H1 (cell line): ENCODE results near the gene PRR12. TPM values are rescaled to one million over a fixed set of nuclear protein-coding genes. Genes with fewer than 3 reads are reported as not detected.

Source experiments
- CTCF ChIA-PET: fragments of 300-600 bp; sonication (Branson Sonifier 250); formaldehyde crosslinking; loops from one replicate; lab custom pipeline; 2021; ENCODE audit not compliant: partially characterized antibody; lab: Charles Lee
- POLR2A ChIA-PET: fragments of 300-600 bp; sonication (Branson Sonifier 250); formaldehyde crosslinking; loops from one replicate; lab custom pipeline; 2021; ENCODE audit warnings: inconsistent platforms; ENCODE audit not compliant: partially characterized antibody; lab: Charles Lee
- DNase-seq, 2 experiments: peaks; one replicate each; pipeline versions ENCODE4 v3.0.0 to v3.0.0-alpha.2; 2010 to 2022; ENCODE audit warnings: low spot score in 2 of 2, low read depth in 1 of 2, mixed read lengths in 1 of 2
- FAIRE-seq: peaks from 2 replicates; lab custom pipeline; 2011; peaks lifted over from hg19 to GRCh38; lab: Jason Lieb, UNC
- H2AFZ ChIP-seq: 2 replicates; pipeline ENCODE4 v1.8.1; 2012; ENCODE audit warnings: low read length, inconsistent platforms
- H2AK5ac ChIP-seq: 2 replicates; pipeline ENCODE4 v1.6.1; 2013; ENCODE audit warnings: low read depth, low read length
- H2BK120ac ChIP-seq: replicated peaks from 2 replicates; pipeline ENCODE3; 2013; ENCODE audit warnings: low read depth, low read length, inconsistent platforms
- H2BK12ac ChIP-seq: 2 replicates; pipeline ENCODE4 v1.6.1; 2013; ENCODE audit warnings: low read depth, low read length
- H2BK15ac ChIP-seq: 2 replicates; pipeline ENCODE4 v1.6.1; 2013; ENCODE audit warnings: low read length
- H2BK20ac ChIP-seq: 2 replicates; pipeline ENCODE4 v1.6.1; 2013; ENCODE audit warnings: low read length
- H2BK5ac ChIP-seq: 2 replicates; pipeline ENCODE4 v1.6.1; 2013; ENCODE audit warnings: low read depth, low read length
- H3K14ac ChIP-seq: 2 replicates; pipeline ENCODE4 v1.6.1; 2013; ENCODE audit warnings: inconsistent platforms; ENCODE audit not compliant: insufficient read length
- H3K18ac ChIP-seq: 2 replicates; pipeline ENCODE4 v1.6.1; 2013; ENCODE audit warnings: low read length; ENCODE audit errors: extremely low read depth
- H3K23ac ChIP-seq: 2 replicates; pipeline ENCODE4 v1.6.1; 2013; ENCODE audit warnings: inconsistent platforms; ENCODE audit not compliant: insufficient read length
- H3K23me2 ChIP-seq: 2 replicates; pipeline ENCODE4 v1.6.1; 2013; ENCODE audit warnings: low read depth, low read length
- H3K27ac ChIP-seq: 2 replicates; pipeline ENCODE4 v1.6.1; 2011; ENCODE audit warnings: low read depth, low read length, inconsistent platforms
- H3K27me3 ChIP-seq, 4 experiments: replicated peaks in 1 of 4; 1 replicate in 1 of 4; 2 replicates in 3 of 4; pipeline versions ENCODE4 v1.6.1 to v1.8.1; 2011 to 2013; ENCODE audit warnings: low read length in 3 of 4, mild to moderate bottlenecking in 3 of 4, inconsistent platforms in 2 of 4, mixed read lengths in 2 of 4, moderate library complexity in 1 of 4; ENCODE audit not compliant: control insufficient read depth in 3 of 4, insufficient read depth in 3 of 4; ENCODE audit errors: extremely low read depth in 1 of 4
- H3K36me3 ChIP-seq, 4 experiments: 2 replicates each; pipeline versions ENCODE4 v1.6.1 to v1.8.1; 2011 to 2013; ENCODE audit warnings: mild to moderate bottlenecking in 4 of 4, low read length in 3 of 4, moderate library complexity in 2 of 4, control low read depth in 1 of 4, inconsistent platforms in 1 of 4; ENCODE audit not compliant: insufficient read depth in 4 of 4, control insufficient read depth in 2 of 4
- H3K4ac ChIP-seq: replicated peaks from 2 replicates; pipeline ENCODE3; 2013; ENCODE audit warnings: low read length, low read depth, mixed read lengths, inconsistent platforms; ENCODE audit not compliant: insufficient read length
- H3K4me1 ChIP-seq, 4 experiments: replicated peaks in 1 of 4; 1 replicate in 1 of 4; 2 replicates in 3 of 4; pipeline versions ENCODE4 v1.6.1 to v1.8.1; 2011 to 2013; ENCODE audit warnings: low read length in 3 of 4, inconsistent platforms in 2 of 4, mixed read lengths in 1 of 4; ENCODE audit not compliant: insufficient read depth in 4 of 4, control insufficient read depth in 3 of 4
- H3K4me2 ChIP-seq, 2 experiments: 2 replicates each; pipeline versions ENCODE4 v1.6.1 to v1.8.1; 2011 to 2013; ENCODE audit warnings: low read depth in 2 of 2, low read length in 2 of 2, control low read depth in 1 of 2, inconsistent platforms in 1 of 2, mild to moderate bottlenecking in 1 of 2; ENCODE audit not compliant: insufficient read depth in 1 of 2
- H3K4me3 ChIP-seq, 4 experiments: fragments of 200-600, 300-600 bp in 1 of 4; sonication (generic), shearing (Covaris generic), sonication (Bioruptor Twin) in 1 of 4; 2 replicates each; pipeline versions ENCODE4 v1.5.1 to v1.8.1; 2011 to 2016; ENCODE audit warnings: low read length in 4 of 4, low read depth in 3 of 4, control low read depth in 2 of 4, inconsistent platforms in 2 of 4, mild to moderate bottlenecking in 2 of 4, mixed read lengths in 1 of 4, moderate library complexity in 1 of 4; ENCODE audit not compliant: insufficient read depth in 2 of 4; ENCODE audit errors: extremely low read depth in 1 of 4
- H3K56ac ChIP-seq: replicated peaks from 2 replicates; pipeline ENCODE3; 2013; ENCODE audit warnings: low read depth, mild to moderate bottlenecking, mixed read lengths, low read length, inconsistent platforms; ENCODE audit not compliant: insufficient read length
- H3K79me1 ChIP-seq: 2 replicates; pipeline ENCODE4 v1.6.1; 2013; ENCODE audit warnings: low read depth, low read length, control low read depth
- H3K79me2 ChIP-seq, 2 experiments: 2 replicates each; pipeline versions ENCODE4 v1.6.1 to v1.8.1; 2012 to 2013; ENCODE audit warnings: low read length in 2 of 2, mild to moderate bottlenecking in 2 of 2, inconsistent platforms in 1 of 2; ENCODE audit not compliant: insufficient read depth in 2 of 2, control insufficient read depth in 1 of 2
- H3K9ac ChIP-seq, 4 experiments: replicated peaks in 1 of 4; 1 replicate in 1 of 4; 2 replicates in 3 of 4; pipeline versions ENCODE4 v1.6.1 to v1.8.1; 2011 to 2013; ENCODE audit warnings: low read depth in 3 of 4, low read length in 3 of 4, control low read depth in 2 of 4, mild to moderate bottlenecking in 2 of 4, moderate library complexity in 2 of 4, inconsistent platforms in 1 of 4; ENCODE audit errors: extremely low read depth in 1 of 4
- H3K9me3 ChIP-seq, 2 experiments: 2 replicates each; pipeline versions ENCODE4 v1.6.1 to v1.8.1; 2012 to 2013; ENCODE audit warnings: mild to moderate bottlenecking in 2 of 2, moderate library complexity in 2 of 2, control low read depth in 1 of 2, inconsistent platforms in 1 of 2, low read depth in 1 of 2, low read length in 1 of 2, mixed read lengths in 1 of 2; ENCODE audit not compliant: insufficient read depth in 2 of 2
- H4K20me1 ChIP-seq, 2 experiments: replicated peaks in 1 of 2; 2 replicates each; pipeline versions ENCODE3 to v1.8.1; 2011 to 2013; ENCODE audit warnings: inconsistent platforms in 2 of 2, low read length in 2 of 2, mild to moderate bottlenecking in 1 of 2; ENCODE audit not compliant: insufficient read depth in 2 of 2, control insufficient read depth in 1 of 2
- H4K5ac ChIP-seq: 2 replicates; pipeline ENCODE4 v1.6.1; 2013; ENCODE audit warnings: low read length, low read depth, mixed read lengths, inconsistent platforms; ENCODE audit not compliant: insufficient read length
- H4K8ac ChIP-seq: 2 replicates; pipeline ENCODE4 v1.8.0; 2013; ENCODE audit warnings: mild to moderate bottlenecking, moderate library complexity, low read length, inconsistent platforms; ENCODE audit not compliant: insufficient read depth; ENCODE audit errors: extremely low read depth
- H4K91ac ChIP-seq: replicated peaks from 2 replicates; pipeline ENCODE3; 2013; ENCODE audit warnings: low read length, mixed read lengths, inconsistent platforms; ENCODE audit not compliant: insufficient read length
- BRCA1 ChIP-seq: IDR thresholded peaks from 2 replicates; pipeline ENCODE4 v1.6.1; 2012; ENCODE audit warnings: low read depth, low read length, improper control_type of control experiment
- CEBPB ChIP-seq: IDR thresholded peaks from 2 replicates; pipeline ENCODE4 v1.6.1; 2012; ENCODE audit warnings: low read depth, low read length
- CREB1 ChIP-seq: IDR thresholded peaks from 2 replicates; pipeline ENCODE4 v1.6.1; 2012; ENCODE audit warnings: inconsistent platforms
- HDAC2 ChIP-seq, 2 experiments: fragments of 300-600 bp in 1 of 2; sonication (generic) in 1 of 2; IDR thresholded peaks; 2 replicates each; pipeline ENCODE4 v1.6.1; 2011 to 2012; ENCODE audit warnings: low read depth in 2 of 2, low read length in 2 of 2, mild to moderate bottlenecking in 2 of 2, moderate library complexity in 2 of 2, borderline replicate concordance in 1 of 2, inconsistent platforms in 1 of 2
- RAD21 ChIP-seq, 2 experiments: IDR thresholded peaks in 1 of 2; conservative IDR thresholded peaks in 1 of 2; 2 replicates each; pipeline ENCODE4 v1.6.1; 2011; ENCODE audit warnings: low read depth in 2 of 2, low read length in 2 of 2, improper control_type of control experiment in 1 of 2, inconsistent platforms in 1 of 2, mild to moderate bottlenecking in 1 of 2, moderate library complexity in 1 of 2
- RXRA ChIP-seq: IDR thresholded peaks from 2 replicates; pipeline ENCODE4 v1.6.1; 2011; ENCODE audit warnings: low read depth, mild to moderate bottlenecking, low read length, moderate library complexity; ENCODE audit not compliant: insufficient read depth
- SUZ12 ChIP-seq: fragments of 200-600 bp; sonication (generic); IDR thresholded peaks from 2 replicates; pipeline ENCODE4 v1.6.1; 2012; ENCODE audit warnings: mild to moderate bottlenecking, inconsistent platforms, low read length, moderate library complexity, mixed read lengths
- TAF1 ChIP-seq: IDR thresholded peaks from 2 replicates; pipeline ENCODE4 v1.6.1; 2011; ENCODE audit warnings: mild to moderate bottlenecking, low read depth, low read length
- WGBS, 2 experiments: shearing (Covaris generic) in 1 of 2; methylation state at CpG; one replicate each; pipeline versions ENCODE4 v1.1.6 to v1.1.7; 2013 to 2015; ENCODE audit warnings: low lambda C conversion rate in 2 of 2, mixed read lengths in 2 of 2, inconsistent platforms in 1 of 2, low coverage in 1 of 2, missing lambda C conversion rate in 1 of 2; ENCODE audit not compliant: insufficient replicate concordance in 2 of 2, insufficient coverage in 1 of 2, insufficient read length in 1 of 2; ENCODE audit errors: extremely low coverage in 1 of 2, missing lambda C conversion rate in 1 of 2; 5-methylcytosine and 5-hydroxymethylcytosine counted together
- polyA plus RNA-seq, 7 experiments: library from polyadenylated mRNA; depleted of rRNA in 3 of 7; stranded (reverse) in 5 of 7; unstranded in 2 of 7; fragments of >200 nt in 5 of 7; fragments of 200-250 nt in 2 of 7; gene quantifications; 1 replicate in 5 of 7; 2 replicates in 1 of 7; 4 replicates in 1 of 7; pipeline versions ENCODE4 v1.2.1 to v1.2.3, GENCODE V29; 2011 to 2013; ENCODE audit warnings: missing spikeins in 2 of 7, mixed read lengths in 2 of 7
- total RNA-seq: library from RNA; stranded (reverse); fragmentation: NEBNext Ultra II Directional; extraction: Animal tissue kit (Norgen Biotek cat#: 25700); gene quantifications from 2 replicates; pipeline ENCODE4 v1.2.1, GENCODE V29; 2021
- TF ChIP-seq, protein P1 (sequence below): IDR thresholded peaks from 2 replicates; pipeline ENCODE4 v1.6.1; 2012; ENCODE audit warnings: inconsistent platforms
- TF ChIP-seq, protein P2 (sequence below): IDR thresholded peaks from 2 replicates; pipeline ENCODE4 v1.6.1; 2012; ENCODE audit warnings: low read length, inconsistent platforms
- TF ChIP-seq, protein P3 (sequence below): IDR thresholded peaks from 2 replicates; pipeline ENCODE4 v1.6.1; 2012; ENCODE audit warnings: inconsistent platforms

The PRR12 gene
- total and polyA plus RNA-seq, 2 of the 8 experiments (the other 6 are each of a cell fraction or from before 2014, with no cell fraction given): 2.5 to 59.4 TPM

DNA sequence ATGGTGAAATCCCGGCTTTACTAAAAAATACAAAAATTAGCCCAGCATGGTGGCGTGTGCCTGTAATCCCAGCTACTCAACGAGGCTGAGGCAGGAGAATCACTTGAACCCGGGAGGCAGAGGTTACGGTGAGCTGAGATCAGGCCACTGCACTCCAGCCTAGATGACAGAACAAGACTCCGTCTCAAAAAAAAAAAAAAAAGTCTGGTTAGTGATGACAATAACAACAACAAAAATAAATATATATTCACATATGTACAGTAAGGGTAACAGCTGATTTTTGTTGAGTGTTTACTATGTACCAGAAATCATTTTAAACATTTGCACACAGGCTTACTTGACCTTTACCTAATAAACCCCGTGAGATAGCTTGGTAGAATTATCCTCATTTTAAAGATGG lies 26.0 kb downstream of the PRR12 start:
- no peak overlapping the region for H2BK15ac ChIP-seq
- POLR2A ChIA-PET: interaction anchor here (1.1 to 50.7 kb wide), 10 partner anchors 7 to 121 kb away, joined by 3 to 840 read pairs (median 4); partner anchors contain the start of genes CPT1C, NOSIP, PRMT1 and PRR12
- H3K56ac ChIP-seq: no peak overlapping the region
- H3K23me2 ChIP-seq: no peaks in the 10 kb centered on the region
- H2BK120ac ChIP-seq: no peak overlapping the region
- no peak overlapping the region for H3K4me2 ChIP-seq
- H3K14ac ChIP-seq: no peak overlapping the region
- CTCF ChIA-PET: interaction anchor here (0.6 to 1.8 kb wide), 10 partner anchors 16 to 112 kb away, joined by 3 to 6 read pairs (median 4); no protein-coding TSS in a partner anchor
- peaks cover 21 to 63% (median 43%) of the 10 kb centered on the region in 4 experiments for H3K36me3 ChIP-seq
- H3K23ac ChIP-seq: no peak overlapping the region
- H4K91ac ChIP-seq: no peak overlapping the region
- no peak overlapping the region for H2BK5ac ChIP-seq
- peaks cover 0 to 21% of the 10 kb centered on the region in 2 experiments; a peak in 2 of 4 replicates for H3K79me2 ChIP-seq
- no peak overlapping the region for H2AFZ ChIP-seq
- H3K18ac ChIP-seq: no peak overlapping the region
- H3K4me3 ChIP-seq: no peak overlapping the region
- DNase-seq (no peak), FAIRE-seq (no peak)
- H4K20me1 ChIP-seq: peaks cover 12 to 21% of the 10 kb centered on the region in 2 experiments
- no peak overlapping the region for H4K5ac ChIP-seq
- no peak overlapping the region for H2BK20ac ChIP-seq
- no peak overlapping the region for H2BK12ac ChIP-seq
- H3K27ac ChIP-seq: no peak overlapping the region
- H3K4me1 ChIP-seq: no peaks in the 10 kb centered on the region
- no peak overlapping the region for H3K9ac ChIP-seq
- WGBS, 2 experiments: 88% methylated on average over 7 of the region's 7 CpGs; no CpG with 5 or more reads in 1 of the 2 experiments
- H3K4ac ChIP-seq: no peak overlapping the region
- H3K27me3 ChIP-seq: no peaks in the 10 kb centered on the region
- no peaks in the 10 kb centered on the region for H3K9me3 ChIP-seq
- no peak overlapping the region for H2AK5ac ChIP-seq
- H3K79me1 ChIP-seq: peaks cover 9% of the 10 kb centered on the region
- no peak overlapping the region for H4K8ac ChIP-seq
- no peak for TF ChIP-seq SUZ12
- TF ChIP-seq, protein P1, sequence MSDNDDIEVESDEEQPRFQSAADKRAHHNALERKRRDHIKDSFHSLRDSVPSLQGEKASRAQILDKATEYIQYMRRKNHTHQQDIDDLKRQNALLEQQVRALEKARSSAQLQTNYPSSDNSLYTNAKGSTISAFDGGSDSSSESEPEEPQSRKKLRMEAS: no peak
- TF ChIP-seq, protein P2, sequence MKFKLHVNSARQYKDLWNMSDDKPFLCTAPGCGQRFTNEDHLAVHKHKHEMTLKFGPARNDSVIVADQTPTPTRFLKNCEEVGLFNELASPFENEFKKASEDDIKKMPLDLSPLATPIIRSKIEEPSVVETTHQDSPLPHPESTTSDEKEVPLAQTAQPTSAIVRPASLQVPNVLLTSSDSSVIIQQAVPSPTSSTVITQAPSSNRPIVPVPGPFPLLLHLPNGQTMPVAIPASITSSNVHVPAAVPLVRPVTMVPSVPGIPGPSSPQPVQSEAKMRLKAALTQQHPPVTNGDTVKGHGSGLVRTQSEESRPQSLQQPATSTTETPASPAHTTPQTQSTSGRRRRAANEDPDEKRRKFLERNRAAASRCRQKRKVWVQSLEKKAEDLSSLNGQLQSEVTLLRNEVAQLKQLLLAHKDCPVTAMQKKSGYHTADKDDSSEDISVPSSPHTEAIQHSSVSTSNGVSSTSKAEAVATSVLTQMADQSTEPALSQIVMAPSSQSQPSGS: no peak
- TF ChIP-seq TAF1: no peak
- TF ChIP-seq HDAC2 (IDR thresholded peaks at IDR 0.05; ENCODE audit: borderline replicate concordance in 1 of 2, low read depth in 2 of 2, low read length in 2 of 2): no peak
- TF ChIP-seq RXRA: no peak
- TF ChIP-seq, protein P3, sequence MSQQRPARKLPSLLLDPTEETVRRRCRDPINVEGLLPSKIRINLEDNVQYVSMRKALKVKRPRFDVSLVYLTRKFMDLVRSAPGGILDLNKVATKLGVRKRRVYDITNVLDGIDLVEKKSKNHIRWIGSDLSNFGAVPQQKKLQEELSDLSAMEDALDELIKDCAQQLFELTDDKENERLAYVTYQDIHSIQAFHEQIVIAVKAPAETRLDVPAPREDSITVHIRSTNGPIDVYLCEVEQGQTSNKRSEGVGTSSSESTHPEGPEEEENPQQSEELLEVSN: no peak
- TF ChIP-seq BRCA1: no peak
- no peak for TF ChIP-seq CEBPB
- no peak for TF ChIP-seq CREB1
- TF ChIP-seq RAD21 (IDR thresholded peaks at IDR 0.05 in 1 of 2, conservative IDR thresholded peaks at IDR 0.05 in 1 of 2; ENCODE audit: low read depth in 2 of 2, low read length in 2 of 2): no peak
